ENCODE measurements around the gene ALAS1.
A peak's percentile ranks its signal among the peaks of the same experiment; 100 is the strongest.
"Not testable (repeated sequence)": the region's sequence is repeated elsewhere in the genome, so short reads cannot be mapped to it uniquely, and the experiment has no call there.

The ALAS1 gene

GRCh38 chr3:52197842-52198625 lies at the start of gene ALAS1:
ALAS1 (plus strand) TSS chr3:52198160; CDS start chr3:52199242, 1,082 bp downstream.
- peak; percentile 95 for DNase-seq

- no peak for DNase-seq
Observed at GRCh38 chr3:52149021-52149420, 48.9 kb upstream of the ALAS1 start.

DNA sequence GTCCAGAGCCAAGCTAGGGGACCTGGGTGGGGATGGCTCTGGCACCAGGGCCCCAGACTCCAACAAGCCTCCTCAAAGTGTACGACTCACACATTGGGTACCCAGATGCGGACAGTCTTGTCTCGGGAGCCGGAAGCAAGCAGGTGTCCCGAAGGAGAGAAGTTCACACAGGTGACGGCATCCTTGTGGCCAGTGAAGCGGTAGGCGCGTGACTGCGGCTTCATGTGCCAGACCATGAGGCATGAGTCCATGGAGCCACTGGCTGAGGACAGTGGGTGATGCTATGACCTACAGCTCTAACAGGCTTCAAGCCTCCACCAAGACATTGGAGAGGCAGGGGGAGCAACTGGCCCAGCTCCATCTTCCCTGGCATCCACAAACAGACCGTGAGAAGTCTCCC lies 48.2 kb upstream of the ALAS1 start:
- DNase-seq = no peak

- DNase-seq = no peak
Observed at GRCh38 chr3:52150357-52150756, 47.6 kb upstream of the ALAS1 start.

- no peak for DNase-seq
Observed at GRCh38 chr3:52150860-52151259, 47.1 kb upstream of the ALAS1 start.

GRCh38 chr3:52151991-52152390 lies 46.0 kb upstream of the ALAS1 start:
- DNase-seq = not testable (repeated sequence)

GRCh38 chr3:52153389-52154096 lies 44.4 kb upstream of the ALAS1 start:
- no peak for DNase-seq

GRCh38 chr3:52154135-52155094 lies 43.5 kb upstream of the ALAS1 start, which contains the start of gene POC1A:
POC1A (minus strand) TSS chr3:52154423; CDS start chr3:52154372, 51 bp downstream.
- peak; percentile 87 for DNase-seq

GRCh38 chr3:52155912-52156311 lies 42.0 kb upstream of the ALAS1 start:
- no peak for DNase-seq

DNA sequence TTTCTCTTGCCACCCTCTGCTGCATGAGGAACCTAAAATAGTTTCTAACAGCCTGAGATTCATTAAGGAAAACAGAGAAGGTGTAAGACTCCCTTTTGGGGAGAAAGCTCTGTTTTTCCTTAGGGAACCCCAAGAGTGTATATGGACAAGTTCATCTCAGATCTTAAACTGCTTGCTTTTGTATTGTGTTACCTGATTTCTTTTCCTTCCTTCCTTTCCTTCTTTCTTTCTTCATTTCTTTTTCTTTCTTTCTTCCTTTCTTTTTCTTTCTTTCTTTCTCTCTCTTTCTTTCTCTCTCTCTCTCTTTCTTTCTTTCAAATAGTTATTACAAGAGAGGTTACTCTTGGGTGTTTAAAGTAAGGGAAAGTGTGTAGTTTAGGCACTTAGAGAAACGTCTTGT lies 38.5 kb upstream of the ALAS1 start:
- DNase-seq = no peak

DNA sequence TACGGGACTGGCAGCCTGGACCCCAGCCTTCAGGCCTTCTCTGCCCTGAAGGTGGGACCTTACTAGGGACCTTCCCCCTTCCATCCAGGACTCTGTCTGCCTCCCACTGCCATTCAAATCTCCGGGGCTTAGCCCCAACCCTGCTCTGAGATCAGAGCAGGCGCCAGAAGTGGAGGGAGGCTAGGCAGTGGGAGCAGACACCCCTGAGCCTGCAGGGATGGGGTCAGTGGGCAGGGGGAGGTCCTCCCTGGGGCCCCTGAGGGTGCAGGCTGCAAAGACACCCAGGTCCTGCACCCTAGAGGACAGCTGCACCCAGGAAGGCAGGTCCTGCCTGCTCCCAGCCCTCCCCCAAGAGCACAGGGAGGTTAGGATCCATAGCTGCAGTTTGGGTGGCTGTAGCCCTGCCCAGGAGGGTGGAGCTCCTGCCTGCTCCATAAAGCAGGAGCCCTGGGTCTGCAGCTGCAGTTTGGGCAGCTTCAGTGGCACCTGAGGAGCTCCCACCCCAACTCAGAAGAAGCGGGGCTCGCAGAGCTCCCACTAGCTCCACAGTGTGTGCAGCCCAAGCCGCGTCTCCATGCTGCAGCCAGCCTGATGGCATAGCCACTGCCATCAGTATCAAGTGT lies 35.6 kb upstream of the ALAS1 start:
- no peak for DNase-seq

GRCh38 chr3:52167240-52167639 lies 30.7 kb upstream of the ALAS1 start:
- no peak for DNase-seq

- DNase-seq = not testable (repeated sequence)
Observed at GRCh38 chr3:52170217-52170616, 27.7 kb upstream of the ALAS1 start.

- DNase-seq = no peak
Observed at GRCh38 chr3:52171514-52172261, 26.3 kb upstream of the ALAS1 start.

DNA sequence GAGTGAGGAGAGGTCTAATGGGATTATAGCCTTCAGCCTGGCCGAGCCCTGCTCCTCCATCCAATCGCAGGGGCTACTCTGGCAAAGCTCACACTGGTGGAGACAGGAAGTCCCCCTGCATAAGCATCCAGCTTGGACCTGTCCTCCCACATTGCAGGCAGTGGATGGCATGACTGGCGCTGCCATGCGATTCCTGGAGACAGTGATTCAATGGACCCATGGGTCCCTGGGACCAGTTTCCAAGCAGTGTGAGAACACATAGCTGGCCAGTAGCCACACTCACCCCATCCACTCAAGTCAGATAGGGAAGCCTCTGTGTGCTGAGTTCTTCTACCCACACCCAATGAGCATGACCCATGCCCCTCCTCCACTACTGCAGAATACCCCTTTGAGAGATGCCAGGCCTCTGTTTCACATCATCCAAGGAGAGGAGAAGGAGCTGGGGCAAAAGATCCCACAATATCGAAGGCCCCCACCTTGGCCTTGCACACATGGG lies 25.6 kb upstream of the ALAS1 start:
- DNase-seq = no peak

DNA sequence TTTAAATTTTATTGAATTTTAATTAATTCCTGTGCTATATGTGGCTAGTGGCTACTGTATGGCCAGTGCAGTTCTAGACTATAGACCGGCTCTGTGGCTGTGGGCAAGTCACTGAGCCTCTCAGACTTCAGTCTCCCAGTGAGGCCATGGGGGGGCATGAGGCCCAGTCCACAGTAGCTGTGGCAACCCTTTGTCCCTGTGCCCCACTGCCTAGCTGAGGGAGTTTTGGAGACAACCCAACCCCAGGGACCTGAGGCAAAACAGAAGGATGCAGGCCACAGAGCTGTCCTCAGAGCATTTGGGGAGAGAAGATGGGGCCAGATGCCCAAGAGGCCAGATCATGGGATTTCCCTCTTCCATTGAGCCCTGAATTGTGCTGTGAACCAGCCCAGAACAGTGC lies 24.9 kb upstream of the ALAS1 start:
- DNase-seq = no peak

GRCh38 chr3:52174896-52175295 lies 23.1 kb upstream of the ALAS1 start:
- DNase-seq = no peak

DNA sequence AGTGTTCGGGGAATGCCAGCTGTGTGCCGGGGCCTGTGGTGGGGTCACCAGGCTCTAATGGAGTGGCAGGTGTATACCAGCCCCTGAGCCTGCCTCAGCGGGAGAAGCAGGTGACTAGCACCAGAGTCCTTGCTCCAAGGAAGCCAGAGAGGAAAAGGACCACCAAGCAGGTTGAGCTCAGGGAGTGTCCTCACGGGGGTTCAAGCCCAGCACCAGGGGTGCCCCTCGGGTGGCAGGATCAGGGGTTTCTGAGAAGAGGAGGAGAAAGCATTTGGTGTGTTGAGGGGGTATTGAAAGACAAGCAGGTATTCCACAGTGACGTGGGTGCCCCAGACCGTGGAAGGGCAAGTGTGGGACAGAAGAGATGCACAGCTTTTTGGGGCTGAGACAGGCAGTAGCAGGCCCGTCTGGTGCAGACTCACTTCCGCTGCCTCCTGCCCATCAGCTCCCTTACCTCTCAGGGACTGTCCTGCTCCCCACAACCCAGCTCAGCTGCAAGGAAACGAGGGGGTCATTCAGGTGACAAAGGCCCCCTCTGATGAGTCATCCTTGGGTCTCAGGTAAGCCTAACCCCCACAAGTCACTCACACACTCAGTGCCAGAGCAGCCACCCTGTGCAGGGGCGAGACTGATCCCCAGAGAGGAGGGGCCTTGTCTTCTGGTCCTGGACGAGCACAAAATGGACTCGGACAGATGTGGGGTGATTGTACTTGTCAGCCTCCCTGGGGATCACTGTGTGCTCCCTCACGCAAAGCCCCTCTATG lies 22.4 kb upstream of the ALAS1 start:
- no peak for DNase-seq

DNA sequence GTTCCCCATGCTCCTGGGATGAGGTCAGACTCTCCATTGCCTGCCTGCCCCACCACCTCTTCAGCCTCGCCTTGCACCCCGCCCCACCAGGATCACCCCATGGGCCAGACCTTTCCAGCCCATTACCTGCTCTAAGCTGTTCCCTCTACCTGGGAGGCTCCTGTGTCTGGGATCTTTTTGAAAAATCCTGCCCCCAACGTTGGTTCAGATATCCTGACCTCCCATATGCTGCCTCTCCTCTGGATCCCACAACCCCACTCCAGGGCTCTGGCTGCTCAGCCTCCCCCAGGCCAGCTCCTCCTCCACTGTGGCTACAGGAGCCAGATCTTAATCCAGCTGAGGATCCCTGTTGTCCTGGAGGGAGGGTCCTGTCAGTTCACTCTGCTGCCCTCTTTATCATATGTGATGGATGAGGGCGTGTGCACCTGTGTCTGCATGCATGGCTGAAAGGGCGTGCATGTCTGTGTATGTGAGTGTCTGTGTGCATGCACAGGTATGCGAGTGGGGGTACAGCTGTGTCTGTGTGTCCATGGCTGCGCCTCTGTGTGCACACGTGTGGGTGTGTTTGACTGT lies 21.7 kb upstream of the ALAS1 start:
- DNase-seq = no peak

DNA sequence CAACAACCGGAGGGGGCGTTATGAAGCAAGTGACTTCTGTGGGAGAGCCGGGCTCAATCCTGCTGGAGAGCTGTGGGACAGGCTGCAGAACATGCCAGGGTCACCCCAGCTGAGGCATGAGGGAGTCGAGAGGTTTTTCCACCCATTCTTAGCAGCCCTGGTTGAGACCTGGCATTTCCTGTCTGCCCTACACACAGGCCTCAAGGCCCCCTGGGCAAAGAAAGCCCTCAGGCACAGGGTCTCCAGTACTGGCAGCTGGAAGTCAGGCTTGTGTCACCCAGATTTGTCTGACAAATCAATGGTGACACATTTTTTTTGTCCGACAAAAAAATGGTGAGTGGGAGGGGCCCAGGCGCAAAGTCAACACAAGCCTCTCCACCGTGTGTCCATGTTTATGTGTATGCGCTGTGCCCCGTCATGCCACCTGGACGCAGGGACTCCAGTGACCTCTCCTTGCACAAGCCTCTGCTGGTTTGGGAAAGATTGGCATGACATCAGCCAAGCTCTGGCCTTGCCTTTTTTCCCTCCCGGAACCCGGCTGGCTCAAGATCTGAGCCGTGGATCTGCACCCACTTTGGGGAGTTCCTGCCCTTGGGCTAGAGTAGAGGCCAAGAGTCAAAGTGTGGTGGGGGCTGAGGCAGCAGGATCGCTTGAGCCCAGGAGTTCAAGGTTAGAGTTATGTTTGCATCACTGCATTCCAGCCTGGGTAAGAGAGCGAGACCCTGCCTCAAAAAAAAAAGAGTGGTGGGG lies 20.8 kb upstream of the ALAS1 start:
- no peak for DNase-seq

Measured in stimulated activated CD4-positive, alpha-beta T cell treated with anti-CD3 and anti-CD28 coated beads, Interleukin-4, amount 100 ng/mL, for 1 hour (primary cell).